NCI-H1694 treated with DMSO at 0.1 percent for 48 hours (cell line): ENCODE measurements around the gene SNAPC5.
A peak's percentile ranks its signal among the peaks of the same experiment; 100 is the strongest.
"Not testable (repeated sequence)": the region's sequence is repeated elsewhere in the genome, so short reads cannot be mapped to it uniquely, and the experiment has no call there.

Experiments
- DNase-seq: peaks from one replicate; lab custom pipeline; 2025; lab: John Stamatoyannopoulos, UW

Gene SNAPC5

GRCh38 chr15:66491846-66492245 lies 5.7 kb downstream of the SNAPC5 start:
- no peak for DNase-seq

- DNase-seq, result no peak
These were observed 8.3 kb downstream of the SNAPC5 start for GRCh38 chr15:66489179-66489791.

GRCh38 chr15:66488525-66488924 lies 9.0 kb downstream of the SNAPC5 start:
- no peak for DNase-seq

GRCh38 chr15:66486887-66487286 lies 10.7 kb downstream of the SNAPC5 start:
- no peak for DNase-seq

- no peak for DNase-seq
These were observed 12.9 kb downstream of the SNAPC5 start for GRCh38 chr15:66484539-66485112.

GRCh38 chr15:66483131-66483566 lies 14.4 kb downstream of the SNAPC5 start:
- peak; percentile 4 for DNase-seq

GRCh38 chr15:66482539-66482938 lies 15.0 kb downstream of the SNAPC5 start:
- DNase-seq, result no peak

- DNase-seq, result no peak
These were observed 16.3 kb downstream of the SNAPC5 start for GRCh38 chr15:66481107-66481856.

- DNase-seq, result no peak
These were observed 17.3 kb downstream of the SNAPC5 start for GRCh38 chr15:66480267-66480666.

- no peak for DNase-seq
These were observed 20.6 kb downstream of the SNAPC5 start for GRCh38 chr15:66477011-66477410.

- no peak for DNase-seq
These were observed 21.0 kb downstream of the SNAPC5 start for GRCh38 chr15:66476535-66476934.

GRCh38 chr15:66474963-66475362 lies 22.6 kb downstream of the SNAPC5 start:
- DNase-seq, result no peak

GRCh38 chr15:66474135-66474534 lies 23.4 kb downstream of the SNAPC5 start:
- DNase-seq, result no peak

- no peak for DNase-seq
These were observed 25.2 kb downstream of the SNAPC5 start for GRCh38 chr15:66472176-66472999.

GRCh38 chr15:66470825-66471224 lies 26.7 kb downstream of the SNAPC5 start:
- not testable (repeated sequence) for DNase-seq

- DNase-seq, result not testable (repeated sequence)
These were observed 30.2 kb downstream of the SNAPC5 start for GRCh38 chr15:66467162-66468040.

GRCh38 chr15:66465294-66465693 lies 32.3 kb downstream of the SNAPC5 start:
- DNase-seq, result not testable (repeated sequence)

- DNase-seq, result no peak
These were observed 34.9 kb downstream of the SNAPC5 start for GRCh38 chr15:66462627-66463026.

- DNase-seq, result no peak
These were observed 35.6 kb downstream of the SNAPC5 start for GRCh38 chr15:66461917-66462316.

GRCh38 chr15:66461294-66461693 lies 36.3 kb downstream of the SNAPC5 start:
- DNase-seq, result not testable (repeated sequence)
